Left lung (tissue), 10 donors: ENCODE data around the gene EML6. TPM values are rescaled to one million over a fixed set of nuclear protein-coding genes. Genes with fewer than 3 reads are reported as not detected.

Experiments
- ATAC-seq: fragments of 200-7000 bp; cut with Tn5 transposase; one replicate; pipeline ENCODE4 v1.9.1; 2020; ENCODE audit warnings: moderate library complexity
- DNase-seq, 4 donors: peaks; one replicate each; pipeline ENCODE4 v3.0.0-alpha.2; 2013 to 2020
- H3K27ac ChIP-seq, 2 donors: fragments of 200-600 bp; sonication (generic) in 1 of 2; one replicate each; pipeline versions ENCODE4 v1.5.0 to v1.8.0; 2020 to 2021
- H3K27me3 ChIP-seq, 2 donors: fragments of 200-600 bp; sonication (generic) in 1 of 2; one replicate each; pipeline versions ENCODE4 v1.5.0 to v1.8.0; 2020 to 2021
- H3K36me3 ChIP-seq, 2 donors: fragments of 200-600 bp; sonication (generic) in 1 of 2; one replicate each; pipeline versions ENCODE4 v1.5.0 to v1.8.0; 2020 to 2021
- H3K4me1 ChIP-seq, 2 donors: fragments of 200-600 bp; one replicate each; pipeline ENCODE4 v1.8.0; 2021
- H3K4me3 ChIP-seq, 2 donors: fragments of 200-600 bp; sonication (generic) in 1 of 2; one replicate each; pipeline versions ENCODE4 v1.5.0 to v1.8.0; 2020 to 2021; ENCODE audit warnings: mild to moderate bottlenecking in 1 of 2
- H3K9me3 ChIP-seq, 2 donors: fragments of 200-600 bp; sonication (generic) in 1 of 2; one replicate each; pipeline versions ENCODE4 v1.5.0 to v1.8.0; 2020 to 2021
- CTCF ChIP-seq, 2 donors: fragments of 200-600 bp; sonication (generic) in 1 of 2; IDR thresholded peaks; one replicate each; pipeline versions ENCODE4 v1.5.0 to v1.8.0; 2021; ENCODE audit warnings: antibody characterized with exemption in 2 of 2
- intact Hi-C, 2 donors: fragments of 100-400 bp; cut with DNase I; formaldehyde crosslinking; loops; one replicate each; pipeline versions ENCODE4 v1.11.2 to v1.14.2; 2022
- polyA plus RNA-seq, 6 donors: library from polyadenylated mRNA; unstranded; fragments of 120-200 nt; gene quantifications; one replicate each; pipeline ENCODE4 v1.2.1, GENCODE V29; 2013; ENCODE audit not compliant: insufficient read length in 6 of 6
- total RNA-seq, 2 donors: library from RNA; stranded (reverse); fragmentation: NEBNext Ultra II Directional; extraction: Animal tissue kit (Norgen Biotek cat#: 25700); gene quantifications; one replicate each; pipeline ENCODE4 v1.2.1, GENCODE V29; 2021
- donor health status: DM: no; HTN: yes; CAD: no.
- donor health status: DM: no; HTN: no; CAD: no.

Gene EML6
- total and polyA plus RNA-seq, 8 donors, result 0.73 to 2.2 (median 1.3) TPM

DNA sequence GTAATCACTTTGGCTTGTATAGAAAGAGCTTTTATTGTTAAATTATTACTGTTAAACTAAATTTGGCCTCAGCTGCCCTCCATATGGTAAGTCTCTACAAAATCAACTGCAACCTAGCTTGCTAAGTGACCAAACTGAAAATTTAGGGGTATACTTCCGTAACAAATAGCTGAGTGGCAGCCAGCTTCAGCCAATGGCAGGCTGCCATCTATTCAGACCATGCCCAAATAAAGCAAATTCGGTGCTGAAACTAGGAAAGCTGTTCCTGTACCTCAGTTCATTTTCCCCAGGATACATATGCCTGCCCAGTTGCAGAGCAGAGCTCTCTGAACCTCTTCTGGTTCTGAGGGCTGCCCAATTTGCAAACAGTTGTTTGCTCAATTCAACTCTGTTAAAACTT, 94.8 kb downstream of the EML6 start:
- no peaks in the 10 kb centered on the region for H3K36me3 ChIP-seq
- DNase-seq (no peak), ATAC-seq (no peak)
- no peaks in the 10 kb centered on the region for H3K9me3 ChIP-seq
- H3K27me3 ChIP-seq, result no peaks in the 10 kb centered on the region
- H3K4me3 ChIP-seq, result no peak overlapping the region
- intact Hi-C loops, result no loop called here
- TF ChIP-seq CTCF (IDR thresholded peaks at IDR 0.05), result no peak
- H3K27ac ChIP-seq, result no peak overlapping the region
- no peaks in the 10 kb centered on the region for H3K4me1 ChIP-seq

DNA sequence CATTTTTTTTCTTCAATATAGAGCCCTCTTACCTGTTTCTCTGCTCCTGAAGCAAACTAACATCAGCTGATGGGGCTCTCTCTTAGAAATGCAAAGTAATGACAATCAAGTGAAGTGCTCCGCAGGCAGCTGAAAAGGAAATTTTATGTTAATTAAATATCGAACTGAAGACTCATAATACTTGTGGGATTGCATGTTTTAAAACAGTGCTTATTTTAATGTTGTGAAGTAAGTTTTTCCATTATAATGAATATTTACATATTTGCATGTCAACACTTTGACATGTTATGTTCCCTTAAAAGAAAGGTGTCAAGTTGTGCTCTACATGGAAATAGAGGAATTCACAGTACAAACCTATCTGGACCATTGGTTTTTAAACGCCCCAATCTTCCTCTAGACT, 97.1 kb downstream of the EML6 start:
- no peaks in the 10 kb centered on the region for H3K27me3 ChIP-seq
- no peak overlapping the region for H3K27ac ChIP-seq
- TF ChIP-seq CTCF (IDR thresholded peaks at IDR 0.05), result no peak
- intact Hi-C loops, result no loop called here
- H3K4me1 ChIP-seq, result no peaks in the 10 kb centered on the region
- DNase-seq (no peak), ATAC-seq (no peak)
- H3K4me3 ChIP-seq, result no peak overlapping the region
- no peaks in the 10 kb centered on the region for H3K9me3 ChIP-seq
- no peaks in the 10 kb centered on the region for H3K36me3 ChIP-seq

DNA sequence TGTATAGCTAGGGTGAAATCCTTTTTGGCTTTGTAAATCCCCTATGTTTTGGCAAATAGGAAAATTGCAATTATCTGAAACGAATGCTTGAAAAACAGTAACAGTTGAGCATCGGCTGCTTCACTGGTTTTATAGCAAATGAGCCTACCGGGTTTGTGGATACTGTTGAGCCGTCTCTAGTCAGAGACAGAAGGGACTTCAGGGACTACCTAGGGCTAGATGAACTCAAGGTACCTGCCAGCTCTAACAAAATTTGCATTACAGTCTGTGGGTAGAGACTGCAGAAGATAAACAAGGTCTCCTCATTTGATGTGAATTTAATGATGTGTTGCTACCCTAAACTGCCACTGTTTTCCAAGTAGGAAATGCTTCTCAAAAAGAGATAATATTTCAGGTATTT, 101.1 kb downstream of the EML6 start:
- intact Hi-C loops, result no loop called here
- Histone ChIP-seq H3K4me3 (no peak overlapping the region), H3K4me1 (no peaks in the 10 kb centered on the region), H3K36me3 (no peaks in the 10 kb centered on the region), H3K9me3 (no peaks in the 10 kb centered on the region), H3K27ac (no peak overlapping the region), H3K27me3 (no peaks in the 10 kb centered on the region)
- no peak for TF ChIP-seq CTCF (IDR thresholded peaks at IDR 0.05)
- no peak for ATAC-seq
- no peak for DNase-seq

- no peak for ATAC-seq
- no peaks in the 10 kb centered on the region for H3K36me3 ChIP-seq
- DNase-seq, result no peak
- intact Hi-C loops, result loop anchor here in 1 of 2 donors (10.0 kb wide), 1 partner anchor 726 kb away; no protein-coding TSS in a partner anchor
- H3K27me3 ChIP-seq, result no peaks in the 10 kb centered on the region
- H3K4me1 ChIP-seq, result no peaks in the 10 kb centered on the region
- no peak overlapping the region for H3K4me3 ChIP-seq
- H3K27ac ChIP-seq, result no peak overlapping the region
- TF ChIP-seq CTCF (IDR thresholded peaks at IDR 0.05), result no peak
- H3K9me3 ChIP-seq, result no peaks in the 10 kb centered on the region
Measured at GRCh38 chr2:54830546-54830945, 107.1 kb downstream of the EML6 start.

DNA sequence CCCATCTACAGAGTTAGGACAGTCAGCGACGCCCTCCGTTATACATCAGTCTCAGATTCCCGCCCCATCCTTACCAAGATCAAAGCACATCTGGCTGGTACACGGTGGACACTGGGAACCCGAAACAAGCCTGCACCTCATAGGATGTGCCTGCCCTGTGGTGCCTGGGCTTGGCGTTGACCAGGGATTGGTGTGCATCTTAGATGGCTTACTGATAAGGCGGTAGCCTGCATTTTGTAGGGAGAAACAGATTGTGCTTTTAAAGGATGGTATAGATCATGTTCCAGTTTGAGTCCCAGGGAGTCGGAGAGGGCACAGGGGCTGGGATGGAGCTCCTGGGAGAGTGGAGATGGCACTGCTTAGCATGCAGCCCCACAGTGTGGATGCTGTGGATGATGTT, 108.0 kb downstream of the EML6 start:
- Histone ChIP-seq H3K36me3 (no peaks in the 10 kb centered on the region), H3K27ac (no peak overlapping the region), H3K4me3 (no peak overlapping the region), H3K4me1 (no peaks in the 10 kb centered on the region), H3K27me3 (no peaks in the 10 kb centered on the region), H3K9me3 (no peaks in the 10 kb centered on the region)
- TF ChIP-seq CTCF (IDR thresholded peaks at IDR 0.05), result no peak
- DNase-seq (no peak), ATAC-seq (no peak)
- intact Hi-C loops, result loop anchor here in 1 of 2 donors (10.0 kb wide), 1 partner anchor 727 kb away; no protein-coding TSS in a partner anchor
